Raji (cell line): ENCODE results near the gene RPL13.

Source experiments
- POLR2A ChIP-seq: IDR thresholded peaks from 2 replicates; pipeline ENCODE4 v1.6.1; 2011; ENCODE audit warnings: low read depth, low read length, control low read depth; ENCODE audit not compliant: insufficient read depth

RPL13 gene

GRCh38 chr16:89589241-89589926 is 28.9 kb downstream of the RPL13 start:
- no peak for TF ChIP-seq POLR2A

GRCh38 chr16:89593841-89594240 is 33.4 kb downstream of the RPL13 start:
- TF ChIP-seq POLR2A: no peak

DNA sequence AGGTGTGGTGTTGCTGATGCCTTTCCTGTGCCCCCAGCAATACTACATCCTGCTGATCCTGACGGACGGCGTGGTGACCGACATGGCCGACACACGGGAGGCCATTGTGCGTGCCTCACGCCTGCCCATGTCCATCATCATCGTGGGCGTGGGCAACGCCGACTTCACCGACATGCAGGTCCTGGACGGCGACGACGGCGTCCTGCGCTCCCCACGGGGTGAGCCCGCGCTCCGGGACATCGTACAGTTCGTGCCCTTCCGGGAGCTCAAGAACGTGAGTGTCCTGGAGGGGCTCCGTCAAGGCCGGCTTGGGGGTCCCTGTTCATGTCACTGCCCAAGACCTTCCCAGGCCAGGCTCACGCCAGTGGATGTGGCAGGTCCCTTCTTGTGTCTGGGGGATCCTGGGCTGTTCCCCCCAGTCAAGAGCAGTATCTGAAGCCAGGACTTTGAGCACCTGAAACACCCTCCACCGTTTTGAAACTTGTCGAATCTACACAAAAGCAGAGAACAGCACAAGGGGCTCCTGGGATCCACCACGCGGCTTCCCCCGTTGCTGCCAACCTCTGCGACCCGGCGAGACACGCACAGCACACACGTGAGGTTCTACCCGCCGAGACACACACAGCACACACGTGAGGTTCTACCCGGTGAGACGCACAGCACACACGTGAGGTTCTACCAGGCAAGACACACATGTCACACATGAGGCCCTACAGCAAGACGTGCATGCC is 35.0 kb downstream of the RPL13 start:
- no peak for TF ChIP-seq POLR2A

DNA sequence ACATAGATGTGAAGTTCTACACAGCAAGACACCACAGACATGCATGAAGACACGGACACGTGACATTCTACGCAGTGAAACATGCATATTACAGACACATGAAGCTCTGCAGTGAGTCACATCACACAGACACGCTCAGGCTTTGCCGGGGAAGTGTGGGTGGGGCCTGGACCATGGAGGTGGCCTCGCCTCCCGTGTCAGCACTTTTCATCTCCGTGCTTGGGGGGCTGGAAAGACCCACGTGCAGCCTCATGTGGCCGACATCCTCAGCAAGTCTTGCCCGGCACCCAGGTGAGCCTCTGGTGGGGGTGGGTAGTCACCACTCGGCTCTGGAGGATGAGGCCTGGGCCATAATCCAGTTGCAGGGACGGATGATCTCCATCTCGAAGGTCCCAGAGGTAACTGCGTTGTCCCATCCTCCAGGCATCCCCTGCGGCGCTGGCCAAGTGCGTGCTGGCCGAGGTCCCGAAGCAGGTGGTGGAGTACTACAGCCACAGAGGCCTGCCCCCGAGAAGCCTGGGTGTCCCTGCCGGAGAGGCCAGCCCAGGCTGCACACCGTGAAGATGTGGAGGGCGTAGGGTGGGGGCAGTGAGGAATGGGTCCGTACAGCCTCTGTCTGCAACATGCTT is 35.7 kb downstream of the RPL13 start:
- no peak for TF ChIP-seq POLR2A

DNA sequence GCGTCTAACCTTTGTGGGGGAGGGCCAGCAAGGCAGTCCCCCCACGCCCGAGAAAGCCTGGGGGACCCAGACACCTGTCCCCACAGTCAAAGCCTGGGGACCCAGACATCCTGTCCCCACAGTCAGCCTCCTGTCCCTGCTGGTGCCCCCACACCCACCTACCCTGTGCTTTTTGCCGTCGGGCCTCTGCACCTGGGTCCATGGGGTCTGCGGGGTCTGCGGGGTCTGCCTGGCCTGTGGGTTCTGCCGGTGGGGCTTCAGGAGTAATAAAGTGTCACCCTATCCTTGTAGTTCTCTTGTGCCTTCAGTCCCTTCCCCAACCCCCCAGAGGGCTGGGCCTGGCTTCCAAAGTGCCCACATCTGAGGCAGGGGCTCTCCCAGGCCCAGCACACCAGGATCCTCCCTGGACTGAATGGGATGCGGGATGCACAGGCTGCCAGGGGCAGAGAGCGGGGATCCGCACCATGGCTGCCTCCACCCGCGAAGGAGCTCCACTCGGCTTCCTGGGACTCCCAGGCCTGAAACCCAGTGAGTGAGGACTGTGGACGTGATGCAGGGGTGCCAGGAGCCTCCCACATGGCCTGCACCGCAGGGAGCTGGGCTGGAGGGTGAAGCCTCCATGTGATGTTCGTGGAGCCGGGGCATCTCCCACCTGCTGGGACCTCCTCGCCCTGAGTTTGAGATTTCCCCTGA is 36.6 kb downstream of the RPL13 start:
- TF ChIP-seq POLR2A: no peak

DNA sequence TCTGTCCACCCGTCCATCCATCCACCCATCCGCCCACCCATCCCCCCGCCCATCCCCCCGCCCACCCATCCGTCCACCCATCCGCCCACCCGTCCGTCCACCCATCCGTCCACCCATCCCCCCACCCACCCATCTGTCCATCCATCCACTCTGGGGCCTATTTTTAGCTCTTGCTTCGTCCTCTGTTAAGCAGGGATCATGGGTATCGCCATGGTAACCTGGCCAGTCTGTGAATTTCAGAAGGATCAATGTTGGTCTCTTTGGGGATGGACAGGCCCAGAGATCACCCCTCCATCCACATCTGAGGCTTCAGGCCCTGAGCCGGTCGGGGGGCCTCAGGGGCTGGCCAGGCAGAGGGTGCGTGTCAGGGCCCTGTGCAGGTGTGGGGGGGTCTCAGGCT is 37.7 kb downstream of the RPL13 start:
- TF ChIP-seq POLR2A: no peak

GRCh38 chr16:89599451-89599858 is 39.0 kb downstream of the RPL13 start:
- TF ChIP-seq POLR2A: no peak

DNA sequence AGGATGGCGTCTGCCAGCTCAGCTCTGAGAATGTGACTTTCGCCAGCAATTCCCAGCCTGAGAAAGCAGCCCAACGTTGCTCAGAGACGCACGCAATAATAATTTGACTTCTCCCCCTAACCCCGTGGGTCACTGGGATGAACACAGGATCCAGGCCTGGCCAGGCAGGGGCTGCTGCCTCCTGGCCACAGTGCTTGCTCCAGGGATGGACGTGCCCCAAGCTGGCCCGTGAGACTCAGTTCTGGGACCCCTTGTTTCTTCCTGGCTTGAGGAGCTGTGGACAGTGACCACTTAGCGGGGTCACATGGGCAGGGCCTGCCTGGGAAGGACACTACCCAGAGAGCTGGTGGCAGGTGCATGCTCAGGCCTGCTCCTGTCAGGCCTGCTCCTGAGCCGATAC is 39.4 kb downstream of the RPL13 start:
- TF ChIP-seq POLR2A: no peak

DNA sequence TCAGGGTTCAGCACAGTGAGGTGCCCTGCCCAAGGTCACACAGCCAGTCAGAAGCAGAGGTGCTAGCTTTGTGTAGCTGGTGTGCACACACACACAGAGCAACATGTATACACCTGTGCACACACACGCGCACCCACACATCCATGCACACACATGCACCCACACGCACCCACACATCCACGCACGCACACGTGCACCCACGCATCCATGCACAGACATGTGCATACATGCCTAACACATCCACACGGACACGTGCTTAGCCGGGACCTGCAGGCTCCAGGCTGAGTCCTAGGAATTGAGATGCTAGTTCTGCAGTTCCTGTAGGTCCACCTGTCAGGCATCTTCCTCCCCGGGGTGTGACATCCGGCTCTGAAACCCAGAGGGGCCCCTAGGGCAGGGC is 39.9 kb downstream of the RPL13 start:
- no peak for TF ChIP-seq POLR2A

DNA sequence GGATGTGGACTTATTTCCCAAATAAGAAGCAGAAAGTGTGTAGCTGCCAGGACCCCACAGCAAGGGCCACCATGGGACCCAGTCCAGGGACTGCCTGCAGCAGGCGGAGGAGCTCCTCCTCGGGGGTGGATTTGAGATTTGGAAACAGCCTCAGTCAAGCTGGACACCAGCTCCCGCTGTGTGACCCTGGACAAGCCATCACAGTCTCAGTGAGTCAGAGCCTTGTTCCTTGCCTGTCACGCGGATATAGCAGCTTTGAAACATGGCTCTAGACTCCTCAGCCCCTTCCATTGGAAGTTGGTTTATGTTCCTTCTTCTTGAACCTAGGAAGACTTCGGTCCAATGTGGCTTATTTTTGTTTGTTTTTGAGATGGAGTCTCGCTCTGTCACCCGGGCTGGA is 40.5 kb downstream of the RPL13 start:
- no peak for TF ChIP-seq POLR2A

- no peak for TF ChIP-seq POLR2A
These were observed 41.4 kb downstream of the RPL13 start for GRCh38 chr16:89601906-89602272.

GRCh38 chr16:89602273-89602951 is 41.9 kb downstream of the RPL13 start:
- TF ChIP-seq POLR2A: no peak

DNA sequence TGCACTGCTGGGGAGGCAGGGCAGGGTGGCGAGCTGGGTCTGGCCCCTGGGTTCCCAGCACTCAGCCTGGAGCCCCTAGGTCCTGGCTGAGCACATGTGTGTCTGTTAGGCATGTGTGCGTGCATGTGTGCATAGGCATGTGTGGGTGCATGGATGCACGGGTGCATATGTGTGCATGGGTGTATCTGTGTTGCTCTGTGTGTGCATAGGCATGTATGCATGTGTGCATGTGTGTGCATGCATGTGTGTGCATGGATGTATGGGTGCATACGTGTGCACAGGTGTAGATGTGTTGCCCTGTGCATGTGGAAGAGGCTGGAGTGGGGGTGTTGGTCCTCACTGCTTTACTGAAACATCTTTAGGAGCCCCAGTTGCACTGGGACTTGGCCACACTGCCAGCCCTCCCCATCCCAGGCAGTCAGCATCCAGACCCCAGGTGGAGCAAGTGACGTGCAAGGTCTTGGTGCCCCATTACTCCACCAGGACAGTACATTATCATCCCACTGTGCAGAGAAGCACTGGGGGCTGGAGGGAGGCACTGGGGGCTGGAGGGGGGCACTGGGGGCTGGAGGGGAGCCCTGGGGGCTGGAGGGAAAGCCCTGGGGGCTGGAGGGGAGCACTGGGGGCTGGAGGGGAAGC is 42.6 kb downstream of the RPL13 start:
- TF ChIP-seq POLR2A: no peak

DNA sequence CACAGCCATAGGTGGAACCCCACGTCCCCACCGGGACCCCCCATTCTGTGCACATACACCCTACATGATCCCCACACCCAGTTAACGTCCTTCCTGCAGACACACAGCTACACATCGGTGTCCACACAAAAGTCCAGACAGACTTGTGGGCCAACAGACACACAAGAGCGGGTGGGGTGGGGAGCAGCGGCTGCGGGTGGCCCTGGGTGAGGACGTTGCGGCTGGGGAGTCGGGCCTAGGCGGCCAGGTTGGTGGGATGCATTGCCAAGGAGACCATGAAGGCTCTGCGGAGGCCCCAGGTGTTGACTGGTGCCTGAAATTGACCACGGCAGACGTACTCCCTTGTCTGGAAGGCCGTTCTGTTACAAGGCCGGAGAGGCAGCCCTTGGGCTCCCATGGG is 44.3 kb downstream of the RPL13 start:
- no peak for TF ChIP-seq POLR2A
